Stimulated activated CD4-positive, alpha-beta T cell treated with anti-CD3 and anti-CD28 coated beads, TNF-alpha, amount 100 ng/mL, for 24 hours (primary cell): ENCODE measurements around the gene MYH9.

Source experiments
- DNase-seq, 3 experiments: peaks; one replicate each; pipeline ENCODE4 v3.0.0-alpha.2; 2020; ENCODE audit warnings: low read depth in 3 of 3

The MYH9 gene

DNA sequence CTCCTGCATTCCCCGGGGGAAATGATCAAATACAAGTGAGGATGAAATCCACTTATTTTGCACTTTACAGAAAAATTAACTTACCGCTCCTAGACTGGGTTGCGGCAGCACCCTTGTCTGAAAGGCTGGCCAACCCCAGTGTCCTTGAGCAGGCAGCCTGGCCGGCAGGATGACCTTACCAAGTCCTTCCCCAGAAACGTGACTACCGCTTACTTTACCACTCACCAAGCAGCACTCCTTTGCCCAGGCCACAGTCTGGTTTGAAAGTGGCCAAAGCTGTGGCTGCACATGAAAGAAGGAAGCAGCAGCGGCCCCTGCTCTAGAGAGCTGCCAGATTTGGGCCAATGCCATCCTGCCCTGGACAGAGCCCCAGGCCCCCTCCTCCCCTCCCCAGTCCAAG is 20.3 kb downstream of the MYH9 start:
- DNase-seq, result no peak

DNA sequence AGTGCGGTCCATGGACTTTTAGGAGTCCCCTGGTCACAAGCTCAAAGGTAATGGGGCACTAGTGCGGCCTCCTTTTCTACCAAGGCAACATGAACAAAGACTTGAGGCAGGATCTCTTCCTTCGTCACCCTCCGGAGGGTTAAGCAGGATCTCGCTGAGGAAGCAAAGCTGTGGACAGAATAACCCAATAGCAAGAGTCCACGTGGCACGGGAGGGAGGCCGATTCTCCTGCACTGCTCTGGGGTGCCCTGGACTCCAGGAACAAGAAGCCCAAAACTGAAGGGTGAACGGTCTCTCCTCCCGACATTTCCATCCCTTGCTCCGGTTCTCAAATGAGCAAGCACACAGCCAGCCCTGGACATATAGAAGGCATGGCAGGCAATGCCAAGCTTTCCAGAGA is 20.7 kb downstream of the MYH9 start:
- DNase-seq, result no peak

DNA sequence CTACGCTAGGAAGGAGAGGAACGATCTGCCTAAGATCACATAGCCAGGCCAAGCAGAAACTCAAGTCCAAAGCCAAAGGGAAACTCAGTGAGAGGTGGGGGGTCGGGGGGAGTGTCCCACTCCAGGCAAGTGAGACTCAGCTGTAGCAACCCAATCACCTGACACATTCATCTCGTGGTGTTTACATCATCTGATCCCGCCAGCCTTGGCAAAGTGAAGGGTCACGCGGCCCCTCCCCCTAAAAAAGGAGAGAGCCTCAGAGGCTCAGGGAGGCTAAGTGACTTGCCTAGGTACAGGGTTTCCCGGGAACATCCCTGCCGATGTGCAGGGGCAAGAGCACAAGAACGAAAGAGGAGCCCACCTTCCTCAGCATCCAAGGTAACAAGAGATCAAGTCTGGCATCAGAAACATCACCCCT is 21.5 kb downstream of the MYH9 start:
- DNase-seq, result no peak

DNA sequence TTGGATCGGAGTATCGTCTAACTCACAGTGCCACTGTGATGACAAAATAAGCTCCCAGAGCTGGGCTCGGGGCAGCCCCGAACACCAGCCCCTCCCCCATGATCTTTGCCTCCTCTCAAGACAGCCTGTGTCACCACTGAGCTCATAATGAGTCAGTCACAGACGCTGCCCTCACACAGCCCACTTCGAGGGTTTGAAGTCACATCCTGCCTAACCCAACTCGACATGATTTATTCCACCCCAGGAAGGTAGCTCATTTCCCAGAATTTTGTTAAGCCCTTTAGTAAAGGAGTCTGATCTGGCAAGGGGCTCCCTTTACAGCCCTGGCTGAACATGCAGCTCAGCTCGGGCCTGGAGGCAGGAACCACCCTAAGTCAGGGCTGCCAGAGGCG is 22.8 kb downstream of the MYH9 start:
- peak; percentile 76 to 90 (median 86) for DNase-seq

DNA sequence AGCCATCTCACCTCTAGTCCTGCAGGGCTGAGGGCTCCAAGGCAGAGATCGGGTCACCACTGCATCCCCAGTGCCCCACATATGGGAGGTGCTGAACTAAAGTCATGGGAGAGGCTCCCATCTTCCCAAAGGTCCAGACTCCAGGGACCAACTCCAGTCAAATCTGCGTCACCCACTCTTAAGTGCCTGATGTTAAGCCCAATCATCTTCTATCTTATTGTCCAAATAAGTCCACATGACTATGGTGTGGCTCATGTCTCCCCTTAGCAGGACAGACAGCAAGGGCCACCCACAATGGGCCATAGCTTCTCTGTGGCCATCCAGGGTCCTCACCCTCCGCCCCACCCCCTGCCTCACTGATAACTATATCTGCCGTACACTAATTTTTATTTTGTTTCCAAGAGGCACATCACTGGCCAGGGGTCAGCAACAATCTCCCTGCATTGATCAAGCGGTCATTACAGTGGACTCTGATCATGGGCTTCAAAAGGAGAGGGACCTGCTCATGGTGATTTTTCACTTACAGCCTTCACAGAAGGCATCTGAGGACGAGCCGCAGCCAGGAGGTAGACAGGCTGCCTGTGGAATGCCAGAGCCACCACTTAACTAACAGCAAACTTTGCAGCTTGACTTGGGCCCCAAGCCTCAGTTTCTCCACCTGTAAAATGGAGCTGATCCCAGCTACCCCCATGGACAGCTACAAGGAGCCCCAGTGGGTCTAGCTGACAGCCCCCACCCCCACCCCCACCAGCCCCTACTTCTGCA is 23.3 kb downstream of the MYH9 start:
- DNase-seq, result no peak

DNA sequence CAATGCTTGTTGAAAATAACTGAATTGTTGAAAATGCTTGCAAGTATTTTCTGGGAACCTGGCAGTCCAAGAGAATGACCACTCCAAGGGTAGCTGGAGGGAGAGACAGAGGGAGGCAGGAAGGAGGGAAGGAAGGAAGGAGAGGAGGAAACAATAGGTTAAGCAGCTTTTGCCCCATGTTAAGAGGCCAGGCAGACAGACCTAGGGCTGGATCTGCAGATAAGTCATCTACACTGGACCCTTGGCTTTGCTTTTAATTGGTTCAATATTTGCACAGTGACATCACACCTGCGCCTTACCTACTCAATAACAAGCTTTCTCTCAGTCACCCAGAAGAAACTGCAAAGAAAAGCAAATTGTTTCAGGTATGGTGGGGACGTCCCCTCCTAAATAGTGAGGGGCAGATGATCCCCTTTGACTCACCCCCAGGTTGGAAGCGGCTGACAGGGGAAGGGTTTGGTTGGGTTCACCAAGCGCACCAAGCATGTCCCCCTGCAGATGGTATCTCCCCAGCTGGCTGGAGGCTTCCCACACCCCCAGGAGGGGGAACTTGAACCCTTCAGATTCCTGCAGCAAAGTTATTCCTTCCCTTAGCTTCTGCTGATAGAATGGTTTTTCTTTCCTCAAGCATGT is 24.3 kb downstream of the MYH9 start:
- no peak for DNase-seq

DNA sequence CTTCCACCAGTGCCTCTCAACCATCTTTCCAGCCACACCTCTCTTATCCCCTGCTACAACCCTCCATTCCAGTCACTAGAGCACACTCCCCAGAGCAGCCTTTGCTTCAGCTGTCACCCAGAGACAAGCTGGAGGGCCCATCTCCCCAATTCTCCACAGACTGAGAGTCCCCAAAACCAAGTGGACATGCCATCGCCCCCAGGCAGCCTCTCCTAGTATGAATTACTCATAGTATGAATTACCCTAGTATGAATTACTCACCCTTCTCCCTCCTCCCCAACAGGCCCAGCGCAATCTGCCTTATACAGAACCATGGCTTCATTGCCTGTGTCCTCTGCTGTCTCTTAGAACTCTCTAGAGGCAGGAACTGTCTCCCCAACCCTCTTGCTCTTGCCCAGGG is 24.8 kb downstream of the MYH9 start:
- DNase-seq, result no peak

DNA sequence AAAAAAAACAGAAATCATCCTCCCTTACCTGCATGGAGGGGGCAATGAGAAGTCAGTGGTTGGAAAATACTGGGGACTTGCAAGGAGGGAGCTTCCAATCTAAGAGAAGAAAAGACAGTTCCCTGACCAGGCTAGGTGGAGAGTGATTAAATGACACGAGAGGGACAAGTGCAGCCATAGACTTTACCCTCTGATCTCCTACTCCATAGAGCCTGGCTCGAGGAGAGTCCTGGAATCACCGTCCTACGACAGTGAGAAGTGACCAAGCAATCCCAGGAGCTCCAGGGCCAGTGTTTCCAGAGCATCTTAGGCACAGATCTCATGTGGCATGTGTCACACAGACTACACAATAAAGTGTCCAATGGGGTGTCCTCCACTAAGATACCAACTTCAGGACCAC is 25.7 kb downstream of the MYH9 start:
- DNase-seq, result no peak

DNA sequence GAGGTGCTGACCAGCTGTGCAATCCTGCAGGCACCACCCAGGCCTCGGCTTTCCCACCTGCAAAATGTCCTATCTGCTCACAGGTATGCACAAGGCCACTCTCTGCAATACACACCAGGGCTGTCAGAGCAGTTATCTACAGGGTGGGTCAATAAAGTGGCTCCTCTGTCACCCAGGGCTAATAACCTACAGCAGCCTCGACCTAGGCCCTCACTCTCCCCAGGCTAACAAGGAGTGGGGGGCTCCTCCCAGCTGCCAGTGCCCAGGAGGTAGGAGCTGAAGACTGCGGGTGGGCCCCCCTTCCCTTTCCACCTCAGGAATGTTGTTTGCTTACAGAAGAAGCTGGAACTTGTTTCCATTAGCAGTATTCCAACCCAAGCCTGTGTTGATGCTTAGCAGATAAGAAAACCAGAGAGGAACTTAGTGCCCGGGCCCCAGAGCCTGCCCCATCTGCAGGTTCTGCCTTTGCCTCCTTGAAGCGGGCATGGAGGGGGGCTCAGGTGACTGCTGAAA is 26.8 kb downstream of the MYH9 start:
- DNase-seq, result no peak

DNA sequence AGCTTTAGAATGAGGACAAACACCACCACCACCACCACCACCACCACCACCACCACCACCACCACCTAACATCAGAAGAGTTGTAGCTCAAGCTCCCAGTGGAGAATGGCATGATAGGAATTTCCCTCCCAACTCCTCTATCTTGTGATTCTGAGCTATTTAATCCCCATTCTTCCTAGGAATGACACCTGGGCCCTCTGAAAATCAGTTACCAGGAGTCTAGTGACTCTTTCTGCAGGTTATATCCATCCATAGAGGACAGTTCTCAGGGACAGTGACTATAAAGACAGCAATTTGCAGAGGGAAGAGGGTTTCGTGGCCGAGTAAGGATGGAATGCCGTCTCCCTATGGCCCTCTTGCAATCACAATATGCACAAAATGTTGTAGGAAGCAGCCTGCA is 27.8 kb downstream of the MYH9 start:
- no peak for DNase-seq

DNA sequence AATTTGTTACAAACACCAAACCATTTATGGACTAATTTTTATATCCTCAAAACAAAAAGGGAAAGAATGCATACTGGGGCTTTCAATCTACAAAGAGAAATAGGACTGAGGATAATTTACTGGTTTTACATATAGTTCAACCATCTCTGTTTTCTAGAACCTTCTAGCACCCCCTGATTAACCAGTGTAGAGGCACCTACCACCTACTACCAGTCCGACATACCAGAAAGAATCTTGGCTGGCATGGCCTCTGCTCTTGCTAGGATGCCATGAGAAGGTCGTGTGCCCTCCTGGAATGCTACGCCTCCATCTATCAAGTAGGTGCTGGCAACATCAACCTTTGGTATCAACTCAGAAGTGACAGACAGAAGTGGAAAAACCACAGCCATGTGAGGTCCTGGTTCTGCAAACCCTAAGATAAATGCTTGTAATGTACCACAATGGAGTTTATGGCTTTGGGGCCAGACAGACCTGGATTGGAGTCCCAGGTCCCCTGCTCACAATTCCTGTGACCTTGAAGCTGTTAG is 28.2 kb downstream of the MYH9 start:
- DNase-seq, result no peak

DNA sequence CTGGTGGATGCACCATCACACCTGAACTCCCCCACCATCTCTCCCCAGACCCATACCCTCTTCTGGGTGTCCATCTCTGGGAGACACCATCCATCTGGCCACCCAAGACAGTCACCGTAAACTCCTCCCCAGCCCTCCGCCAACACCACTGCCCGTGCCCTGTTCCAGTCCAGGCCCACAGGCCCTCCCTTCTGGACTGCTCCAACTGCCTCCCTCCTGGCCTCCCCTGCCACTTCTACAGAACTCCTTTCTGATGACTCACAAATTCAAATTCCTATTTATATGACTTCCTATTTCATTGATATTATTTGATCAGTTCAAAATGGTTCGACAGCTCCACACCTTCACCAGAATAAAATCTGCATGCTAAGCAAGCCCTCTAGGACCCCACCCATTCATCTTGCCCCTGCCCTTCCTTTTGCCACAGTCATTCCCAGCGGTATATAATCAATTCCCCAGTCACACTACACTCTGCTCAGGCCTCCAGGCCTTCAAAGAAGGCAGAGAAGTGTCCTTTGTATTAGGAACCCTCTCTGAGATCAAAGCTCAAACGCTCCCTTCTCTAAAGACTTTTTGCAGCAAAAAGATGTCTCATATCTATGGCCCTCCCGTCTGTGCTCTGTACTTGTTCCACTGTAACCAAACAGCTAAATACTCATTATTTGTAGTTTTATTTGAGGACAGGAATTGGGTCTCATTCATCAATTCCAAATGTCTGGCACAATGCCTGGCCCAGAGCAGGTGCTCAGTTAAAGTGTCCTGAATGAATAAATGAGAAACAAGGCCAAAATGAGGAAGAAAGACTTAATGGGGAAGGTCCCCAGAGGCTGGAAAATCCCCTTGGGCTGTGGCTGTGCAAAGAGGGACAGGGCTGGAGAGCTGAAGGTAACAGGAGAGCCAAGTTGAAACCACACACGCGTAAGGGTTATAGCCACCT is 29.0 kb downstream of the MYH9 start:
- no peak for DNase-seq

DNA sequence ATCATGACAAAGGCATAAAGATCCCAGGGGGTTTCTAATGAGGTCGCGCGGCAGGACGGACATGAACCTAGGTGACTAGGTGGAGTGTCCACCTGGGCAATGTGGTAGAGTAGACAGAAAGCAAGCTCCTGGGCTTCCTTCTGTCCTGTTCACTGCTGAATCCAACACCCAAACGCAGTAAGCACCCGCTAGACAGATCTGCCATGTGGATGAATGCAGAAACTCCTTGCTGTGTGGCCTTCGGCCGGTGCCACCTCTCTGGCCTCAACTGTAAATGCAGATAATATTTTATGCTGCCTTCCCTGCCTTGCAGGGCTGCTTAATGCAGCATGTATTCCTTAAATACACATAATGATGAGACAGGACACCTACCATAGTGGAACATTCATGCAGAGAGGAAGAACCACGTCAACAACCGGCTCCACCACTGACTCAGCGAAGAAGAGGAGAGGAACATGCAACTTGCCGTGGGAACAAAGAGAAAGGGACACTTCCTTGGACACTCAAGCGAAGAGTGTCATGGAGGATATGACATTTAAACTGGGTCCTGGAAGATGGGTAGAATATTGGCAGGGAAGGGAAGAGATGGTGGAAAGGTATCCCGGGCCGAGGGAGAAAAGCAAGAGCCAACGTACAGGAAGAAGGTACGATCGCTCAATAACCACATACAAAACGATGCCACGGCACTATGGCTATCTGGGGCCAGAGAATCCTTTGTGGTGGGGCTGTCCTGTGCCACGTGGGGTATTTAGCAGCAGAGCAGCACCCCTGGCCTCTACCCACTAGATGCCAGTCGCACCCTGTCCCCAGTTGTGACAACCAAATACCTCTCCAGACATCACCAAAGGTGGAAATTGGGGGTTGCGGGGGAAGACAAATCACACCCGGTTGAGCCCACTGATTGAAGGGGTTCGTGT is 30.8 kb downstream of the MYH9 start:
- peak in 1 of 3 experiments; percentile 62 for DNase-seq

DNA sequence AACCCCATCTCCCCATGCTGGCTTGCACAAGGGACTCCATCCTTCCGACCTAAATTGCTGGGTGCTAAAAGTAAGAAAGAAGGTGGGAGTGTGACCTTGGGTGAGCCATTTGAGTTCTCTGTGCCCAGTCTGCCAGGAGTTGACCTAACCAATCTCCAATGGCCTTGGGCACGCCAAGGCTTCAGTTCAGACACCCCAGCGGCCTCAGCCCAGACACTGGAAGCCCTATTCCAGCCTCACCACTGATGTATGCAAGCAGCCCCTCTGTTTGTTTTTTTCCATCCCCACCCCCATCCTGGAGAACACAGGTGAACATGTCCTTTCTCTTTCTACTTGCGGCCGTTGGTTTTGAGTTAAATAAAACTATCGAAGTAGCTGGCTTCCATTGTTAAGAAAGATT is 31.9 kb downstream of the MYH9 start:
- DNase-seq, result no peak

DNA sequence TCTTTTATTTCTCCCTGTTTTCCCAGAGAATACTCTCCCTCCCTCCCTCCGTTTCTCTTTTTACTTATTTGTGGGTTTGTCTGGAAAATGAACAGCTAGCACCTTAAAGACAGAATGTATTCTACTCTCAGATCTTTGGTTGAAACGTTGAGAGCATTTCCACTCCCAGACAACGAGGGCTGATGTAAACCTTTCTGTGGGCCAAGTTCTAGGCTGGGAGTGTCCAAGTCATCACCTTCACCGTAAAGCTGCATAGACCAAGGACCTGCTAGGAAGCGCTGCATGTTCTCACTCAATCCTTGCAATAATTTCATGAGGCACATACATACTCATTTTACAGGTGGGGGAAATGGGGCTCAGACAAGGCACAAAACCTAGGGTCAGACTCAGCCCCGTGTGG is 32.4 kb downstream of the MYH9 start:
- DNase-seq, result no peak

DNA sequence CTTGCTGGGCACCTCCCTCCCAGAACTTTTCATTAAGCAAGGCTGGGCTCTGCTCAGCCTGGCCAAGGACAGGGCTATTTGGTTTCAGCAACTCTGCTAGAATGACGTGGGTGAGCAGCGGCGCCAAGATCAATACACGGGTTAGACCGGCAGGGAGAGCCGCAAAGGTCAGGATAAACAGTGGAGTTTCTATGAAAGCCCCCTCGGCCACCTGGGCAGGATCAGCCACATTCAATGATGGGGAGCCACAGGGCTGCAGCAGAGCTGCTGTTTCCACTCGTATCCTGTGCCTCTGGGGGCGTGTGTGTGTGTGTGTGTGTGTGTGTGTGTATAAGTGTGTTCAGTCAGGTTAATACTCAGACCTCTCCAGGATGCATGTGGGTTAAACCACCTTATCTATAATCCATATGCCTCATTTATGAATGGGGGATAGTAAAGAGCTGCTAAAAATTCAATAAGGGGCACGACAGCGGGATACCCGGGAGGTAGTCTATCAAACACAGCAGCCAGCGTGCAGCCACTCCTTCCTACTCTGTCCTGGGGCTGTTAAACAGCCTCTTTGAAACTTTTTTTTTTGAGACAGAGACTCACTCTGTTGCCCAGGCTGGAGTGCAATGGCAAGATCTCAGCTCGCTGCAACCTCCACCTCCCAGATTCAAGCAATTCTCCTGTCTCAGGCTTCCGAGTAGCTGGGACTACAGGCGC is 34.8 kb downstream of the MYH9 start:
- no peak for DNase-seq

DNA sequence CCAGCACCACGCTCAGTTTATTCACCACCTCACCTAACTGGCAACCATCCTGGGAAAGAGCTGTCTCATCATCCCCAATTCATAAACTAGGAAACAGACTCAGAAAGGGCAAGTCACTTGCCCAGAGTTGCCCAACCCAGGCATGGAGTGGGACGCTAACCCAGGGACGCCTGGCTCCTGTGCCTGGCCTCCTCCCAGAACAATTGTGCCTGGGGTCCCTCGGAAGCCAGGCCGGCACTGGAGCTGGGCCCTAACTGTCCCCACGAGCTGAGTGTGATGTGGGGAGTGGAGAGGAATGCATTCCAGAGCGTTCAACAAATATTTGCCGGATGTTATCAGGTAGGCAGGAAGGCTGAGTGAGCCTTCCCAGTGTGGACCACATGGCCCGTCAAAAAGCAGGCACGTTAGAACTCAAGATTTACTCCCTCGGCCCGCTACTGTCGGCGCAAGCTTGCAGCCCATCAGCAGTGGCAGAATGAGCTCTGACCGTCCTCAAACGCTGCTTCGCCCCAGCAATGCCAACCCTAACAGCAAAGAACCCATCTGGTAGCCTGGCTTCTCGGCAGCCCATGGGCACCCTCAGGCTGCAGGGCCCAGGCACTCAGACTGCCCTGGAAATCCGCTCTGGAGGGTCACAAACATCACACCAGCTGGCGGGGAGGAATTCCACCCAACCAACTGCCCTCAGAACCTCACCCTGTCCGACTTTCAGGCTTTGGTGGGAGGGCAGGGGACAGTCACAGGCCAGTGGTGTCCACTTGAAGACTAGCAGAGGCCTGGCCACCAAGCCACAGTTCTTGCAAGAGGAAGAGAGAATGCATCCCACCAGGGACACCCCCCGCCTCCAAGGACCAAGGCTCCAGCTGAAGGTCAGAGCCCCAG is 35.6 kb downstream of the MYH9 start:
- no peak for DNase-seq

DNA sequence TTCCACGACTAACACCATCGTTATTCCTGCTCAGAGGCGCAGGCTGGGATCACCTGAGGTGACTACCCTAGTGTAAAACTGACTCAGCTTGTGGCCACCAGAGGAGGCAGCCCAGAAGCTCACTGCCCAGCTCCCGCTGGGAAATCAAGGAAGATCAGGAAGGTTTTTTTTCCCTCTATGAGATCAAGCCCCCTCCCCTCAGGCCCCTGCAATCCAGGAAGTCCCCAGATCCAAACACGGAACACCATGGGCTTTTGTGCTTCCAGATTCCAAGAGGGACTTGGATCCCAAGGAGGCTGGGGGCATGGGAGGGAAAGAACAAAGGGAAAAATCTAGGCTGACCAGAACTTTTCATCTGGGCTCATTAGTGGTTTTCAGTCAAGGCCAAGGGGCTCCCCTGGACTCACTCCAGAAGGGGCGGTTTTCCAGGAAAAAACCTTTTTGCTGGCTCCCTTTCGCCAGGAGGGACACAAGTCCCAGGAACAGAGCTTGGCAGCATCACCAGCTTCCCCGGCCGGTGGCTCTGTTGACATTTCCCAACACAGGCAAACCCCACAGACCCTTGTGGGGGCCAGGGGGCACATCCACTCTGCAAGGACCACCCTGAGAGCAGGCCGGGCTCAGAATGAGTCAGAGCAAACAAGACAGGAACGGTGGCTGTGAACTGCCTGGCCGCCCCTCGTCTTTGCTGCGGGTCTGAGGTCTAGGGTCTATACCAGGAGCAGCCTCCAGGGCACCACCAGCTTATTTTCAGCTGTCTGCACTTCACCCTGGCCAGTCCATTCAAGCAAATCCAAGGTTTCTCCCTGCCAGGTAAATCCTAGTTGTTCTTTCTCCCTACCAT is 36.8 kb downstream of the MYH9 start:
- DNase-seq, result no peak
